BLaER1 (cell line): ENCODE measurements around the gene A2ML1.
A peak's percentile ranks its signal among the peaks of the same experiment; 100 is the strongest.
"Not testable (repeated sequence)": the region's sequence is repeated elsewhere in the genome, so short reads cannot be mapped to it uniquely, and the experiment has no call there.

Experiments used
- H3K27ac ChIP-seq: shearing (Covaris generic); formaldehyde crosslinking; 2 replicates; pipeline ENCODE4 v1.8.1; 2022
- H3K27me3 ChIP-seq: shearing (Covaris generic); formaldehyde crosslinking; 2 replicates; pipeline ENCODE4 v1.8.1; 2022
- H3K36me3 ChIP-seq: shearing (Covaris generic); formaldehyde crosslinking; 2 replicates; pipeline ENCODE4 v1.8.1; 2022
- H3K4me1 ChIP-seq: shearing (Covaris generic); formaldehyde crosslinking; 2 replicates; pipeline ENCODE4 v1.8.1; 2022
- H3K4me2 ChIP-seq: shearing (Covaris generic); formaldehyde crosslinking; 2 replicates; pipeline ENCODE4 v1.8.1; 2022
- H3K4me3 ChIP-seq: shearing (Covaris generic); formaldehyde crosslinking; 2 replicates; pipeline ENCODE4 v1.8.1; 2022
- H3K9ac ChIP-seq: shearing (Covaris generic); formaldehyde crosslinking; 2 replicates; pipeline ENCODE4 v1.8.1; 2022
- H3K9me3 ChIP-seq: shearing (Covaris generic); formaldehyde crosslinking; 2 replicates; pipeline ENCODE4 v1.8.1; 2022
- H4K20me1 ChIP-seq: shearing (Covaris generic); formaldehyde crosslinking; 2 replicates; pipeline ENCODE4 v1.8.1; 2022
- Cebpa-rat ChIP-seq: shearing (Covaris generic); IDR thresholded peaks from 2 replicates; pipeline ENCODE4 v1.8.1; 2022

A2ML1 gene

DNA sequence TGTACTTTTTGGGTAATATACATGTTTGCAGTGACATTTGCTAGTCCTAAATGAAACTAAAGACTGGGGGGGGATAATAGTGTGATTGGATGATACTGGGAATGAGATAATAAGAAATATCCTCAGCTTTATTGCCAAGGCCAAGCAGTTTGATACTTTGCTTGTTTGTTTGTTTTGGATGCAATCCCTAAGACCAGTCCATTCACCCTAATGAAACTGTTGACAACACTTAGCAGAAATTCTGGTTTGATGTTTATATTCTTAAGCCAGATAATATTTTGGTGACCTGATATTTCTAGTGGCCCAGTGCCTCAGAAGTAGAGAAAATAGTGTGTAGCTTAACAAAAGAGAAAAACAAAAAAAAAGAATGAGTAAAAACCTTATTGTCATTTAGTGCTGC, 93.7 kb downstream of the A2ML1 start:
- peaks cover 32% of the 10 kb centered on the region for H3K36me3 ChIP-seq
- no peak overlapping the region for H3K27ac ChIP-seq
- no peak overlapping the region for H3K9ac ChIP-seq
- no peaks in the 10 kb centered on the region for H3K27me3 ChIP-seq
- peaks cover 44% of the 10 kb centered on the region for H3K4me1 ChIP-seq
- no peak for TF ChIP-seq Cebpa-rat
- H3K9me3 ChIP-seq, result no peaks in the 10 kb centered on the region
- H3K4me3 ChIP-seq, result no peak overlapping the region; the same call in 1 of the 2 replicates
- peak overlapping the region; percentile 86 for H3K4me2 ChIP-seq
- no peaks in the 10 kb centered on the region for H4K20me1 ChIP-seq

DNA sequence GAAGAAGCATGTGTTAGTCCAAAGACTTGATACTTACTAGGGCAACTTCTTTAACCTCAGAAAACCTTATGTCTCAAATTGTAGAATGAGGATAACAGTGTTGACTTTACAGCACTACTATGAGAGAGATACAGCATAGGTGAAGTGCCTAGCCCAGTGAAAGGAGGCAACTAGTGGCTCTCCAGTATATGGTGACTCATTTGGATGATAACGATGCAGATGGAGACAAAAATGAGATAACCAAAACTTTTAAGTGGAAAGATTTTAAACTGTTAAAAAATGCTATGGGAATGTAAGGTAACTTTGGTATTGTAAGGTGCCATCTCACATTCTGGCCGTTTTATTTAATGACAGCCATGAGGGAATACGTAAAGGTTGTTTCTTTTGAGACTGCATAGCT, 94.6 kb downstream of the A2ML1 start:
- Histone ChIP-seq H3K27ac (no peak overlapping the region), H3K27me3 (no peaks in the 10 kb centered on the region), H3K4me2 (no peak overlapping the region)

DNA sequence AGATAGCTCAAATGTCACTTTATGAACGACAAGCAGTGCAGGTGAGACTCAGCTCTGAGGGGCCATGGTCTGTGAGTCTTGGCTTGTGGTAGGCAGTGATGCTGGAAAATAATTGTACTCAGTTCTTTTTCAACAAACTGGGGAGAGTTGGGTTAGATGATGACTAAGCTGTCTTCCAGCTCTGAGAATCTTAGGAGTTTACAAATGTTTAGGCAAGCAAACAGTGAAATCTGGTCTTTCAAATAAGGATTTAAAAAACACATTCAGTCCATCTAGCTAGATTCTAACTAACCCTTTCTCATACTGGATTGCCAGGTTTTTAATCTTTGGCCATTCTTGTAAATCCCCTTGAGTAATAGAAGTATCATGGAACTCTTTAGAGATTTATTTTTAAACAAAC, 95.3 kb downstream of the A2ML1 start:
- no peak overlapping the region for H3K4me2 ChIP-seq
- no peaks in the 10 kb centered on the region for H3K9me3 ChIP-seq
- H3K9ac ChIP-seq, result no peak overlapping the region
- no peaks in the 10 kb centered on the region for H4K20me1 ChIP-seq
- peaks cover 32% of the 10 kb centered on the region for H3K4me1 ChIP-seq
- no peak overlapping the region for H3K4me3 ChIP-seq
- H3K27ac ChIP-seq, result no peak overlapping the region
- no peak for TF ChIP-seq Cebpa-rat
- peaks cover 48% of the 10 kb centered on the region for H3K36me3 ChIP-seq
- H3K27me3 ChIP-seq, result no peaks in the 10 kb centered on the region

More for the DNA sequence above, 94.6 kb downstream of the A2ML1 start:
- H3K9me3 ChIP-seq, result no peaks in the 10 kb centered on the region
- H3K4me1 ChIP-seq, result peaks cover 35% of the 10 kb centered on the region
- H3K4me3 ChIP-seq, result no peak overlapping the region
- H3K36me3 ChIP-seq, result peaks cover 41% of the 10 kb centered on the region
- no peak overlapping the region for H3K9ac ChIP-seq
- no peaks in the 10 kb centered on the region for H4K20me1 ChIP-seq
- no peak for TF ChIP-seq Cebpa-rat

DNA sequence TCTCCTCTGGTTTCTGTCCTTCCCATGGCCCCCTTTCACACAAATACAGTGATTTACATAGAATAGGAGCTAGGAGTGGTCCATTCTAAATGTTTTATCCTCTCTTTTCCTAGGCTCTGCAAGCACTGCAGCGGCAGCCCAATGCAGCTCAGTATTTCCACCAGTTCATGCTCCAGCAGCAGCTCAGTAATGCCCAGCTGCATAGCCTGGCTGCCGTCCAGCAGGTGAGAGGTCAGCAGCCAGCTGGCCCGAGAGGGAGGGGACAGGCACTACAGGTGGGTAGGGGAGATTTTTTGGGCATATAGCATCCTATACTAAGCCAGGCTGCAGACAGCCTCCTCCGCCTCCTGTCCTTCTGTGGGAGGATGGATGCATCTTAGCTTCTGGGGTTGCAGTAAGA, 97.2 kb downstream of the A2ML1 start:
- not testable (repeated sequence) for H4K20me1 ChIP-seq, H3K4me3 ChIP-seq, H3K9me3 ChIP-seq, H3K9ac ChIP-seq, H3K27ac ChIP-seq, H3K4me2 ChIP-seq, H3K27me3 ChIP-seq
- Histone ChIP-seq H3K4me1 (peaks cover 19% of the 10 kb centered on the region), H3K36me3 (peaks cover 61% of the 10 kb centered on the region)

DNA sequence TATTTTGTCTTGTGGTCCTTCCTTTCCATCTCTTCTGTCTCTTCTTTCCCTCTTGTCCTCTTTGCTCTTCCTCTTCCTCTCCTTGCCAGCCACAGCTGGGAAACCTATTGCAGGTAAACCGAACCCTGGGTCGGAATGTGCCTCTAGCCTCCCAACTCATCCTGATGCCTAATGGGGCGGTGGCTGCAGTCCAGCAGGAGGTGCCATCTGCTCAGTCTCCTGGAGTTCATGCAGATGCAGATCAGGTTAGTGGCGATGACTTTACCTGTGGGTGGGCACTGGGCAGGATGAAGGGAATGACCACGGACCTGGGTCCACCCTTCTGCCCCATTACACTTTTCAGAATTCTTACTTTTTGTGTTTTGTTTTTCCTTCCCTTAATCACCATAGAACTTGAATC, 100.1 kb downstream of the A2ML1 start:
- Histone ChIP-seq H3K4me3 (no peak overlapping the region), H3K27me3 (no peaks in the 10 kb centered on the region), H3K4me2 (no peak overlapping the region), H3K9ac (no peak overlapping the region), H3K27ac (no peak overlapping the region), H3K9me3 (no peaks in the 10 kb centered on the region), H3K36me3 (peaks cover 76% of the 10 kb centered on the region), H4K20me1 (no peaks in the 10 kb centered on the region), H3K4me1 (no peaks in the 10 kb centered on the region)
- no peak for TF ChIP-seq Cebpa-rat
